DMS53 treated with DMSO at 0.1 percent for 48 hours (cell line): Measurements from ENCODE around the gene AGO3.
"Not testable (repeated sequence)": the region's sequence is repeated elsewhere in the genome, so short reads cannot be mapped to it uniquely, and the experiment has no call there.

ENCODE experiments used
- DNase-seq: peaks from one replicate; lab custom pipeline; 2025; ENCODE audit not compliant: unreplicated experiment; lab: John Stamatoyannopoulos, UW

AGO3 gene

GRCh38 chr1:36006941-36007500 is 76.1 kb downstream of the AGO3 start:
- DNase-seq, result no peak

- no peak for DNase-seq
Observed at GRCh38 chr1:36007741-36008140, 76.8 kb downstream of the AGO3 start.

- DNase-seq, result no peak
Observed at GRCh38 chr1:36008546-36009197, 77.8 kb downstream of the AGO3 start.

DNA sequence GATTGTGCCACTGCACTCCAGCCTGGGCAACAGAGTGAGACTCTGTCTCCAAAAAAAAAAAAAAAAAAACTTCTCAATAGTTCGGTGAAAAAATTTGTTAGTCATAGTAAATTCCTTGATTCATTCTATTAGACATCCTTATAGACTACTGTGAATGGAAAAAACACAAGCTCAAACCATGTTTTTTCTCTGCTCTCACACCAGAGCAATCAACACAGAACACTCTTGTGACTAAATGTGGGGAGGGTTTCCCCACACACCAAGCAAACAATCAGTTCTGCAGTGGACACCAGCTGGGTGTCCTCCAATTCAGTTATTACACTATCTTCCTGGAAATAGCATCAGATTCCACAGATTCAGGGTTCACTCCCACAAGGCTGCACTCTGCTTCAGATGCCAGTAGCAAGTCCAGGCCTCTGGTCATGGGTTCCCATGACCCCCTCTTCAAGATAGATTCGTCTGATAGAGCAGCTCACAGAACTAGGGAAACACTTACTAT is 83.9 kb downstream of the AGO3 start:
- DNase-seq, result no peak

DNA sequence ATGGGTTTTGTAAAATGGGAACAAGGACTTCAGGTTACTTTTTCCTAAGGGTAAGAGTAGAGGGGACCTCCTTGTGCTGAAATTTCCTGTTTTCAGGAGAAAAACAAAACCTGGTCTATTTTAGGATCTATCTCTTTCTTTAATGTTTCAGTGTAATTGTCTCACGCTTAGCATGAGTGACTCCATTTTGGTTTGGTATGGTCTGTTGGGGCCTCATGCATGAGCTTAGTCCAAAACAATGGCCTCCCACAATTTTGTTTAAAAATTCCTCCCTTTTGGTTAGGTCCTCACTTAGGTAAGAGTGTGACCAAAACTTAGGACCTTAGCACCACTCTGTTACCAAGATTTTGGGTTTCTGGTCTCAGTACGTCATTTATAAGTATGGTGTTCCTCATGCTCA is 85.8 kb downstream of the AGO3 start:
- DNase-seq, result no peak

GRCh38 chr1:36023098-36023769 is 92.3 kb downstream of the AGO3 start:
- DNase-seq, result no peak

DNA sequence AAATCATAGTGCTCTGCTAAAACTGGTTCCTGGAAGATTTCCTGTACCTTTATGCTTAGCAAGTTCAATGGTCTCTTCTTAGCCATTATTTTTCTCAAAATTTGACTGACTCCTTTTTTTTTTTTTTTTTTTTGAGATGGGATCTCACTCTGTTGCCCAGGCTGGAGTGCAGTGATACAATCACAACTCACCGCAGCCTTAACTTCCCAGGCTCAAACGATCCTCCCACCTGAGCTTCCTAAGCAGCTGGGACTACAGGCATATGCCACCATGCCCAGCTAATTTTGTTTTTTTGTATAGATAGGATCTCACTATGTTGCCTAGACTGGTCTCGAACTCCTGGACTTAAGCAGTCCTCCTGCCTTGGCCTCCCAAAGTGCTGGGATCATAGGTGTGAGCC is 93.1 kb downstream of the AGO3 start:
- not testable (repeated sequence) for DNase-seq

GRCh38 chr1:36024847-36025246 is 93.9 kb downstream of the AGO3 start:
- DNase-seq, result no peak

- no peak for DNase-seq
Observed at GRCh38 chr1:36027766-36028165, 96.9 kb downstream of the AGO3 start.

DNA sequence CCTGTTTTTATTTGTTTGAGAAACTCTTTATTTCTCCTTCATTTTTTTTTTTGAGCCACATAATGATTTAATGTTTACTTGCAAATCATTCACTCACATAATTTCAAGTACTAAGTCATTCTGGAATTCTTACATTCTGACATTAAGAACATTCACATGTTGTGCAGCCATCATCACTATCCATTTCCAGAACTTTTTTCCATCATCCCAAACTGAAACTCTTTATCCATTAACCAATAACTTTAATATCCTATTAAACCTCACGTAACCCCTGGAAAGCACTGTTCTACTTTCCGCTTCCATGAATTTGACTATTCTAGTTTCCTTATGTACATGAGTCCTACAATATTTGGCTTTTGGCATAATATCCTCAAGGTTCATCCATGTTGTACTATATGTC is 100.5 kb downstream of the AGO3 start:
- DNase-seq, result no peak

DNA sequence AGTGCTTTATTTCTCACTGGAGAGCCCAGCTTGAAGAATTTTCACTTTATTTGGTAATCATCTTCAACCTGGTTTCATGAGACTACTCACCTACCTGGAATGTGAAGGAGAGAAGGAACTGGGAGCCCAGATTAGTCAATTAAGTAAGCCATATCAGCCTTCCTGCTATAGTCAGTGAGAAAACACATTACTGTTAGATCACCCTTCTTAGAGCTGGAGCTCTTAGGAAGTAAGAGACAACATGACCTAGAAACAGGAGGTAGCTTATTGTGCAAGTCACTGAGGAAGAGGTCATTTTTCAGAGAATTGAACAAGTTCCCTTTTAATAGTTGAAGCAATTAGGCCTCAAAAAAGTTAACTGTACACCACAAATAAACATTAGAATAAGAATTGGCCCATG is 103.8 kb downstream of the AGO3 start:
- no peak for DNase-seq

- no peak for DNase-seq
Observed at GRCh38 chr1:36035154-36035553, 104.2 kb downstream of the AGO3 start.

GRCh38 chr1:36040238-36040637 is 109.3 kb downstream of the AGO3 start:
- DNase-seq, result no peak

- DNase-seq, result no peak
Observed at GRCh38 chr1:36051821-36052220, 120.9 kb downstream of the AGO3 start.

DNA sequence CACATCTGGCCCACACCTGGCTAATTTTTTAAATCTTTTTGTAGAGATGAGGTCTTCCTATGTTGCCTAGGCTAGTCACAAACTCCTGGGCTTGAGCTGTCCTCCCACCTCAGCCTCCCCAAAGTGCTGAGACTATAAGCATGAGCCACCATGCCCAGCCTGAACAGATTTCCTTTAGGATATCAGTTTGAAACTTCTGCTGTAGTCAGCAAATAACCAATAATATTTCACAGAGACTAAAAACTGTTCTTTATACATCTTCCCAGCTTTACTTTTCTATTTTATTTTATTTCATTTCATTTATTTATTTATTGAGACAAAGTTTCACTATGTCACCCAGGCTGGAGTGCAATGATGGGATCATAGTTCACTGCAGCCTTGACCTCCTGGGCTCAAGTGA is 123.1 kb downstream of the AGO3 start:
- DNase-seq, result no peak

DNA sequence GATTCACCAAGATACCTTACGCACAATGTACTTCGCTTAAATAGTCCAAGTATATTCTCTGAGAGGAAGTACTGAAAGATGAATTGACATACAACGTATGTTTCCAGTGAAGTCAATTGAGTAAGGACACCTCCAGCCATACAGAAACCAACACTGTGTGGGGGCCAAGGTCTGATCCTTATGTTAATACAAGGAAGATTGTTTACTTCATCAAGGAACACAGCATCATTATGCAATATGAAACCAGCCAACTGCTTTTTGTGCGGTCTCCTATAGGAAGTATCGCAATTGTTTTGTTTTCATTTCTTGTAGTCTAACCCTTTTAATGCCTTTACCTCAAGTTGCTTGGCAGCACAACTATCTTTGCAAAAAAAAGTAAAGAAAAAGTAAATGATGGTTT is 124.8 kb downstream of the AGO3 start:
- DNase-seq, result no peak

- no peak for DNase-seq
Observed at GRCh38 chr1:36062315-36062714, 131.4 kb downstream of the AGO3 start.

DNA sequence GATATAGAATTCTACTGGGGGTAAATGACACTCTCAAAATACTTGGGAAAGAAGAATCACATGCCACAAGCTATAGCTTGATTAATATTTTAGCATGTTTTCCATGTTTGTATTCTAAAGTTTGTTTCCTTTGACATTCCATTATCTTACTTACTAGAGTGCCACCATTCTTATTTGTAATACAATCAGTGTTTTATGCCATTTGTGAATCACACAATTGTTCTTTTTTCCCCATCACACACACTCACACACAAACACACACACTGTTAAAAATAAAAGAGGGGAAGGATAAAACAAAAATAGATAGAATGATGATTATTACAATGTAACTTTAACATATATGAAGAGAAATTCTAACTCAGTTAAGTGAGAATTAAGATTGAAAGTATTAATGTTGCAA is 137.0 kb downstream of the AGO3 start:
- DNase-seq, result no peak

- no peak for DNase-seq
Observed at GRCh38 chr1:36068866-36069265, 138.0 kb downstream of the AGO3 start.

GRCh38 chr1:36070349-36070748 is 139.4 kb downstream of the AGO3 start:
- DNase-seq, result no peak

GRCh38 chr1:36076979-36077573 is 146.2 kb downstream of the AGO3 start:
- DNase-seq, result no peak

DNA sequence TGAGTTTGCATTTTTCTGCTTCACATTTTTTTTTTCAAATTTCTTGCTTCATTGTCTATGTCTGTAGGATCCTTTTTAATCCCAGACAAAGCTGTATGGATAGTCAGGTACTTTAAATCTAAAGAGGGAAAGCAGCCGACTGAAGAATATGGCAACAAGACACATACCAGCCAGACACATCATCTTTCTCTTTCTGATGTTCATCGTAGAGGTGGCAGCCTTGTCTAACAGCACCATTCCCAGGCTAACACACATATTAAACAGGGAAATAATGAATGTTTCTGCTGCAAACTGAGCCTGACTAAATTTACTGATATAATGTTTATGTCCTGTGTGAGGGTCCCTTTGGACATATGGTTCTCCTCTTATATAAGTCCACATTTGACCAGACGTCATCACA is 149.3 kb downstream of the AGO3 start:
- DNase-seq, result no peak
